Ovary (tissue), 3 donors: ENCODE measurements around the gene SPDEF.

ENCODE experiments used
- EP300 ChIP-seq: sonication (generic); formaldehyde crosslinking; IDR thresholded peaks from one replicate; pipeline ENCODE4 v1.6.1; 2017; ENCODE audit warnings: antibody characterized with exemption
- POLR2A ChIP-seq: fragments of 450-650 bp; IDR thresholded peaks from one replicate; pipeline ENCODE4 v1.6.1; 2017; ENCODE audit warnings: antibody characterized with exemption, mild to moderate bottlenecking, moderate library complexity
- TF ChIP-seq, protein P1 (sequence below), 3 donors: fragments of 450-650 bp in 2 of 3; fragments of 200-600 bp in 1 of 3; IDR thresholded peaks; one replicate each; pipeline versions ENCODE4 v1.5.1 to v1.8.0; 2016 to 2022; ENCODE audit warnings: antibody characterized with exemption in 3 of 3, mild to moderate bottlenecking in 1 of 3
- donor health status: DM: no; HTN: no; CAD: no.

DNA sequence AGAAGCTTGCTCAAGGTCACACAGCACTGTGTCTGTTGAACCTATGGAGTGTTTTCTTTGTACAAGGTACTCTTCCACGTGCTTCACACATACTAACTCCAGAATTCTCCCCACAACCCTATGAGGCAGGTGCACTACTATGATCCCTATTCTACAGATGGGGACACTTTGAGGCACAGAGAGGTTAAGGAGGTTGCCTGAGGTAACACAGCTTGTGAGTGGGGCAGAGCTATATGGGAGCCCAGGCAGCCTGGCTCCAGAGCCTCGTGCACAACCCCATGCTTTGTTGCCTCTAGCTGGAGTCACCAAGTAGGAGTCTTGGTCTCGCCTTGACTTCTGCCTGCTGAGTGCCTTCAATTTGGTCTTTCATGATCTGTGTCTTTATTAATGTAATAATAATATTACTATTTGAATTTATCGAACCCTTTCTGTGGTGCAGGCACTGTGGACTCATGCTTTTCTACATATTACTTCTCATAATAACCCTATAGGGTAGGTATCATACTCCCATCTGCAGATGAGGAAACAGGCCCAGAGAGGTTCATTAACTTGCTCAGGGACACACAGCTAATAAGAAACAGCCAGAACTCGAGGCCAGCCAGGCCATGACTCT, 13.3 kb upstream of the SPDEF start:
- TF ChIP-seq POLR2A = no peak
- TF ChIP-seq, protein P1, sequence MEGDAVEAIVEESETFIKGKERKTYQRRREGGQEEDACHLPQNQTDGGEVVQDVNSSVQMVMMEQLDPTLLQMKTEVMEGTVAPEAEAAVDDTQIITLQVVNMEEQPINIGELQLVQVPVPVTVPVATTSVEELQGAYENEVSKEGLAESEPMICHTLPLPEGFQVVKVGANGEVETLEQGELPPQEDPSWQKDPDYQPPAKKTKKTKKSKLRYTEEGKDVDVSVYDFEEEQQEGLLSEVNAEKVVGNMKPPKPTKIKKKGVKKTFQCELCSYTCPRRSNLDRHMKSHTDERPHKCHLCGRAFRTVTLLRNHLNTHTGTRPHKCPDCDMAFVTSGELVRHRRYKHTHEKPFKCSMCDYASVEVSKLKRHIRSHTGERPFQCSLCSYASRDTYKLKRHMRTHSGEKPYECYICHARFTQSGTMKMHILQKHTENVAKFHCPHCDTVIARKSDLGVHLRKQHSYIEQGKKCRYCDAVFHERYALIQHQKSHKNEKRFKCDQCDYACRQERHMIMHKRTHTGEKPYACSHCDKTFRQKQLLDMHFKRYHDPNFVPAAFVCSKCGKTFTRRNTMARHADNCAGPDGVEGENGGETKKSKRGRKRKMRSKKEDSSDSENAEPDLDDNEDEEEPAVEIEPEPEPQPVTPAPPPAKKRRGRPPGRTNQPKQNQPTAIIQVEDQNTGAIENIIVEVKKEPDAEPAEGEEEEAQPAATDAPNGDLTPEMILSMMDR (IDR thresholded peaks at IDR 0.05) = no peak
- TF ChIP-seq EP300 = no peak
